Left hindlimb (tissue), 1 donor: Measurements from ENCODE around the gene ZKSCAN5.
"Not testable (repeated sequence)": the region's sequence is repeated elsewhere in the genome, so short reads cannot be mapped to it uniquely, and the experiment has no call there.

ENCODE experiments used
- DNase-seq: peaks from one replicate; pipeline ENCODE4 v3.0.0-alpha.2; 2018

ZKSCAN5 gene

GRCh38 chr7:99557196-99557607 lies 52.7 kb downstream of the ZKSCAN5 start:
- DNase-seq, result no peak

- DNase-seq, result no peak
Observed at GRCh38 chr7:99557940-99558305, 53.5 kb downstream of the ZKSCAN5 start.

GRCh38 chr7:99558306-99559174 lies 54.1 kb downstream of the ZKSCAN5 start, which contains the start of gene ZNF655:
ZNF655 (plus strand) TSS chr7:99558642; CDS start chr7:99560560, 1,918 bp downstream.
- DNase-seq, result peak; percentile 95

GRCh38 chr7:99559175-99559915 lies 54.9 kb downstream of the ZKSCAN5 start:
- DNase-seq, result no peak

- no peak for DNase-seq
Observed at GRCh38 chr7:99560834-99561736, 56.6 kb downstream of the ZKSCAN5 start.

GRCh38 chr7:99561737-99562051 lies 57.2 kb downstream of the ZKSCAN5 start:
- DNase-seq, result no peak

- DNase-seq, result no peak
Observed at GRCh38 chr7:99562114-99562784, 57.8 kb downstream of the ZKSCAN5 start.

- no peak for DNase-seq
Observed at GRCh38 chr7:99562832-99563231, 58.4 kb downstream of the ZKSCAN5 start.

- no peak for DNase-seq
Observed at GRCh38 chr7:99563650-99564049, 59.2 kb downstream of the ZKSCAN5 start.

GRCh38 chr7:99568770-99569169 lies 64.3 kb downstream of the ZKSCAN5 start:
- not testable (repeated sequence) for DNase-seq

- no peak for DNase-seq
Observed at GRCh38 chr7:99571768-99572167, 67.3 kb downstream of the ZKSCAN5 start.

- DNase-seq, result no peak
Observed at GRCh38 chr7:99573257-99573656, 68.8 kb downstream of the ZKSCAN5 start.

- DNase-seq, result no peak
Observed at GRCh38 chr7:99576251-99576650, 71.8 kb downstream of the ZKSCAN5 start.

GRCh38 chr7:99579281-99579955 lies 75.0 kb downstream of the ZKSCAN5 start:
- DNase-seq, result no peak

GRCh38 chr7:99579956-99580777 lies 75.7 kb downstream of the ZKSCAN5 start:
- peak; percentile 54 for DNase-seq

GRCh38 chr7:99580778-99581332 lies 76.4 kb downstream of the ZKSCAN5 start:
- DNase-seq, result not testable (repeated sequence)
